ENCODE measurements around the gene COX7B2.

DNA sequence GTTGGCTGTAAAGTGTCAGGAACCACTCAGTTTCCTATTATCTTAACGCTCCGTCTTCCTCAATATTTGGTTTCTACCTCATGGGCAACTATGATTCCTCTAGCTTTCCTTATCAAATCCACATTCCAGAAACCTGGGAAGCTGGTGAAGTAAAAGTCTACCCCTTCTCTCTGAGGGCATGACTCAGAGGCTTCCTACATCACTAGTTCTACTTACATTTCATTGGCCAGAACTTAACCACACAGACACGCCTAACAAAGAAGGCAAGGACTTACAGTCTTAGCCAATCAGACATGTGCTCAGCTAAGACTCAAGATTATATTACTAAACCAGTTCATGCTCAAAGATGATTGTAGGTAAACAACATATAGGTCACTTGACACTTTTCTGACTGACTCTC, 30.4 kb downstream of the COX7B2 start:
- no peak for TF ChIP-seq EZH2phosphoT487 (IDR thresholded peaks at IDR 0.05; ENCODE audit: borderline replicate concordance)
- TF ChIP-seq, protein P1, sequence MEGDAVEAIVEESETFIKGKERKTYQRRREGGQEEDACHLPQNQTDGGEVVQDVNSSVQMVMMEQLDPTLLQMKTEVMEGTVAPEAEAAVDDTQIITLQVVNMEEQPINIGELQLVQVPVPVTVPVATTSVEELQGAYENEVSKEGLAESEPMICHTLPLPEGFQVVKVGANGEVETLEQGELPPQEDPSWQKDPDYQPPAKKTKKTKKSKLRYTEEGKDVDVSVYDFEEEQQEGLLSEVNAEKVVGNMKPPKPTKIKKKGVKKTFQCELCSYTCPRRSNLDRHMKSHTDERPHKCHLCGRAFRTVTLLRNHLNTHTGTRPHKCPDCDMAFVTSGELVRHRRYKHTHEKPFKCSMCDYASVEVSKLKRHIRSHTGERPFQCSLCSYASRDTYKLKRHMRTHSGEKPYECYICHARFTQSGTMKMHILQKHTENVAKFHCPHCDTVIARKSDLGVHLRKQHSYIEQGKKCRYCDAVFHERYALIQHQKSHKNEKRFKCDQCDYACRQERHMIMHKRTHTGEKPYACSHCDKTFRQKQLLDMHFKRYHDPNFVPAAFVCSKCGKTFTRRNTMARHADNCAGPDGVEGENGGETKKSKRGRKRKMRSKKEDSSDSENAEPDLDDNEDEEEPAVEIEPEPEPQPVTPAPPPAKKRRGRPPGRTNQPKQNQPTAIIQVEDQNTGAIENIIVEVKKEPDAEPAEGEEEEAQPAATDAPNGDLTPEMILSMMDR (conservative IDR thresholded peaks at IDR 0.05; ENCODE audit: low read length) = no peak
